GM12801 (cell line): Measurements from ENCODE around the gene SLC27A3.

ENCODE experiments used
- CTCF ChIP-seq: IDR thresholded peaks from one replicate; pipeline ENCODE4 v1.5.1; 2011; ENCODE audit warnings: control low read depth; ENCODE audit not compliant: insufficient read length; ENCODE audit errors: extremely low read depth

The SLC27A3 gene

GRCh38 chr1:153794624-153795329 lies 19.6 kb downstream of the SLC27A3 start:
- TF ChIP-seq CTCF, result no peak

- TF ChIP-seq CTCF, result no peak
These were observed 20.2 kb downstream of the SLC27A3 start for GRCh38 chr1:153795330-153795837.

GRCh38 chr1:153795934-153796785 lies 21.0 kb downstream of the SLC27A3 start:
- no peak for TF ChIP-seq CTCF

GRCh38 chr1:153796786-153797659 lies 21.8 kb downstream of the SLC27A3 start:
- no peak for TF ChIP-seq CTCF

GRCh38 chr1:153798468-153798780 lies 23.2 kb downstream of the SLC27A3 start:
- no peak for TF ChIP-seq CTCF

GRCh38 chr1:153799016-153799415 lies 23.8 kb downstream of the SLC27A3 start:
- no peak for TF ChIP-seq CTCF
